ENCODE results near the gene TBRG4. TPM values are rescaled to one million over a fixed set of nuclear protein-coding genes. Genes with fewer than 3 reads are reported as not detected.

The TBRG4 gene
- polyA plus RNA-seq, 3 donors, result 32.7 to 42.2 (median 38.4) TPM

GRCh38 chr7:45088146-45088701 is 23.3 kb downstream of the TBRG4 start:
- Histone ChIP-seq H3K4me1 (ENCODE audit: control insufficient read depth in 1 of 2, insufficient read depth in 2 of 2, low read length in 2 of 2) (peaks cover 6 to 12% of the 10 kb centered on the region in 2 donors), H3K9me3 (replicated peaks in 1 of 2; ENCODE audit: control insufficient read depth in 1 of 2, insufficient read depth in 1 of 2, low read length in 2 of 2) (peaks cover 0 to 7% of the 10 kb centered on the region in 2 donors), H3K27me3 (ENCODE audit: control insufficient read depth in 2 of 2, insufficient read depth in 2 of 2, low read length in 2 of 2) (peaks cover 5 to 38% of the 10 kb centered on the region in 2 donors), H3K79me2 (ENCODE audit: insufficient read depth, low read length) (no peaks in the 10 kb centered on the region), H4K20me1 (ENCODE audit: insufficient read depth, low read length) (no peaks in the 10 kb centered on the region), H3K27ac (ENCODE audit: low read depth in 1 of 2, low read length in 2 of 2) (no peak overlapping the region), H3K4me3 (replicated peaks in 1 of 3; ENCODE audit: low read depth in 2 of 3, low read length in 3 of 3) (no peak overlapping the region), H3K4me2 (replicated peaks; ENCODE audit: extremely low read depth, low read length, poor library complexity, severe bottlenecking) (no peak overlapping the region), H3K36me3 (replicated peaks in 1 of 2; ENCODE audit: control insufficient read depth in 1 of 2, insufficient read depth in 2 of 2, low read length in 2 of 2) (no peaks in the 10 kb centered on the region), H2AFZ (ENCODE audit: insufficient read depth, low read depth, low read length, poor library complexity, severe bottlenecking) (no peak overlapping the region), H3K9ac (ENCODE audit: insufficient read depth, low read length, poor library complexity, severe bottlenecking) (no peak overlapping the region)
- WGBS (ENCODE audit: insufficient coverage), result 83% methylated on average over 19 of the region's 29 CpGs
- Mint-ChIP-seq H3K36me3 (peaks cover 3 to 5% of the 10 kb centered on the region in 2 donors), H3K27me3 (ENCODE audit: low read depth in 3 of 3) (peaks cover 27 to 57% (median 43%) of the 10 kb centered on the region in 3 donors), H3K27ac (peak overlapping the region in 1 of 7 donors; percentile 50), H3K4me1 (peaks cover 9% of the 10 kb centered on the region), H3K4me3 (peak overlapping the region in 1 of 2 donors; percentile 62), H3K9me3 (peaks cover 0 to 9% (median 2%) of the 10 kb centered on the region in 7 donors)
- intact Hi-C loops (cut with micrococcal nuclease), result no loop called here
- no peak for TF ChIP-seq CTCF (IDR thresholded peaks at IDR 0.05)
- no peak for DNase-seq

GRCh38 chr7:45087301-45088145 is 24.0 kb downstream of the TBRG4 start:
- WGBS (ENCODE audit: insufficient coverage), result 98% methylated on average over 6 of the region's 6 CpGs
- Histone ChIP-seq H3K4me2 (replicated peaks; ENCODE audit: extremely low read depth, low read length, poor library complexity, severe bottlenecking) (no peak overlapping the region), H3K36me3 (replicated peaks in 1 of 2; ENCODE audit: control insufficient read depth in 1 of 2, insufficient read depth in 2 of 2, low read length in 2 of 2) (no peaks in the 10 kb centered on the region), H3K9ac (ENCODE audit: insufficient read depth, low read length, poor library complexity, severe bottlenecking) (no peak overlapping the region), H3K27me3 (ENCODE audit: control insufficient read depth in 2 of 2, insufficient read depth in 2 of 2, low read length in 2 of 2) (peaks cover 5 to 38% of the 10 kb centered on the region in 2 donors), H3K9me3 (replicated peaks in 1 of 2; ENCODE audit: control insufficient read depth in 1 of 2, insufficient read depth in 1 of 2, low read length in 2 of 2) (peaks cover 0 to 7% of the 10 kb centered on the region in 2 donors), H4K20me1 (ENCODE audit: insufficient read depth, low read length) (no peaks in the 10 kb centered on the region), H3K4me1 (ENCODE audit: control insufficient read depth in 1 of 2, insufficient read depth in 2 of 2, low read length in 2 of 2) (peaks cover 6 to 12% of the 10 kb centered on the region in 2 donors), H3K79me2 (ENCODE audit: insufficient read depth, low read length) (no peaks in the 10 kb centered on the region), H2AFZ (ENCODE audit: insufficient read depth, low read depth, low read length, poor library complexity, severe bottlenecking) (no peak overlapping the region), H3K27ac (ENCODE audit: low read depth in 1 of 2, low read length in 2 of 2) (no peak overlapping the region), H3K4me3 (replicated peaks in 1 of 3; ENCODE audit: low read depth in 2 of 3, low read length in 3 of 3) (no peak overlapping the region)
- Mint-ChIP-seq H3K27me3 (ENCODE audit: low read depth in 3 of 3) (peaks cover 27 to 57% (median 41%) of the 10 kb centered on the region in 3 donors), H3K4me3 (peak overlapping the region in 1 of 2 donors; percentile 62), H3K4me1 (peaks cover 9% of the 10 kb centered on the region), H3K36me3 (peaks cover 3 to 5% of the 10 kb centered on the region in 2 donors), H3K9me3 (peaks cover 0 to 9% (median 0%) of the 10 kb centered on the region in 7 donors), H3K27ac (peak overlapping the region in 1 of 7 donors; percentile 50)
- no peak for TF ChIP-seq CTCF (IDR thresholded peaks at IDR 0.05)
- intact Hi-C loops (cut with micrococcal nuclease), result no loop called here
- no peak for DNase-seq
